ENCODE measurements around the gene MRPS23. TPM values are rescaled to one million over a fixed set of nuclear protein-coding genes. Genes with fewer than 3 reads are reported as not detected.

MRPS23 gene
- total RNA-seq, 1 donor: 19.9 TPM

DNA sequence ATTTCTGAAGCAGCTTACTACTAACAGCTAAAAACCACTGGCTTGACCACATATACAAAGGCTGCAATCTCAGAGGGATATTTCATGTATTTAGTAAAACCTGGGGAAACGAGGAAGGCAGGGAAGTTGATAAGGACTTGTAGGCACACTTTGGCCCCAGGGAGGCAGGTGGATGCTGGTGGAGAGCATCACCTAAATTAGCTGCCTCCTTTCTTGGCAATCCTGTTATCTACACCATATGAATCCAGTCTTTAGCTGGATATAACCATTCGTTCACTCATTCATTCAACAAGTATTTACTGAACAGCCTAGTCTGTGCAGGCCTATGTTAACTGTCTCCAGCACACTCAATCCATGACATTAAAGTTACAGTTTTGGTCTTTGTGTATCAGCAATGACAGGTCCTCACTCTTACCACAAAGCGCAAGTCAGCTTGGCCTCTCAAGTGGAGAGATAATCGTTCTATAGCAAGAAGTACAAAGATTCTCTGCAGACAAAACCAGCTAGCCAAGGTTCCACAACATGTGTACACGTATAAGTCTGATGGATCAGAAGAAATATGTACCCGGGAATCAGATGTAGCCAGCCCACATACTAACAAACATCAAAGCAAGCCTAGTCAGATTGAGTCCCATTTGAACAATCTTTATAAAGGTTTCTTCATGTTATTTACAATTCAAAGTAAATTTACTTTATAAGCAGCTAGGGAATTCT lies 10.8 kb downstream of the MRPS23 start:
- peaks cover 15% of the 10 kb centered on the region for H3K79me2 ChIP-seq (ENCODE audit: insufficient read depth, low read length)
- H2AFZ ChIP-seq (ENCODE audit: low read length): no peak overlapping the region
- DNase-seq (ENCODE audit: insufficient read length, low spot score, missing footprints): no peak
- H3K4me1 ChIP-seq (ENCODE audit: insufficient read depth, low read length): peaks cover 5% of the 10 kb centered on the region
- TF ChIP-seq CTCF (IDR thresholded peaks at IDR 0.05; ENCODE audit: extremely low read depth, low read depth, low read length): no peak
- no peak overlapping the region for H3K4me3 ChIP-seq (ENCODE audit: insufficient read depth, low read length)
- no peak overlapping the region for H3K27ac ChIP-seq (ENCODE audit: low read depth, low read length)
- H3K9me3 ChIP-seq (ENCODE audit: low read depth, low read length): no peaks in the 10 kb centered on the region
- peaks cover 32% of the 10 kb centered on the region for H3K36me3 ChIP-seq (ENCODE audit: insufficient read depth, low read length)
- H3K27me3 ChIP-seq (ENCODE audit: insufficient read depth, low read length): no peaks in the 10 kb centered on the region
- no peak overlapping the region for H3K4me2 ChIP-seq (ENCODE audit: insufficient read depth, low read length)
- H4K20me1 ChIP-seq (ENCODE audit: insufficient read depth, low read length): no peaks in the 10 kb centered on the region

DNA sequence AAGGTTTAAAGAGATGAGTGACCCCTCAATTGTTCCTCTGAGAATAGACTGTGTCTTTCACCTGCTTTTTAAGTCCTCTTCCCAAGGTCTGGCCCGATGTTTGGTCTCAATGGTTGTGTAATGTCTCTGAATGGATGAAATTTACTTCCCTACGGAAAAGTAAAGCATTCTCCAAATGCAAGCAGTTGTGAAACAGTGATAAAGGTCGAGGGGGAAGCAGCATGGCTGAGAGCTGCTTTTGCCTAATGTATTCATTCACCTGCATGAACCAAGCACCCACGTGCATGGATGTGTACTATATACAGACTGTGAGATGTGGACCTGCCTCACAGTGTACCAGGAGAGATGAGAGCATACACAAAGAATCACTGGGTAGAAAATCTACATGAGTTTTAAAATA lies 11.4 kb downstream of the MRPS23 start:
- Histone ChIP-seq H3K27ac (ENCODE audit: low read depth, low read length) (no peak overlapping the region), H3K4me2 (ENCODE audit: insufficient read depth, low read length) (no peak overlapping the region), H3K79me2 (ENCODE audit: insufficient read depth, low read length) (peaks cover 13% of the 10 kb centered on the region), H3K9me3 (ENCODE audit: low read depth, low read length) (no peaks in the 10 kb centered on the region), H3K4me1 (ENCODE audit: insufficient read depth, low read length) (peaks cover 6% of the 10 kb centered on the region), H3K36me3 (ENCODE audit: insufficient read depth, low read length) (peaks cover 32% of the 10 kb centered on the region), H3K4me3 (ENCODE audit: insufficient read depth, low read length) (no peak overlapping the region), H4K20me1 (ENCODE audit: insufficient read depth, low read length) (no peaks in the 10 kb centered on the region), H2AFZ (ENCODE audit: low read length) (no peak overlapping the region), H3K27me3 (ENCODE audit: insufficient read depth, low read length) (no peaks in the 10 kb centered on the region)
- DNase-seq (ENCODE audit: insufficient read length, low spot score, missing footprints): no peak
- TF ChIP-seq CTCF (IDR thresholded peaks at IDR 0.05; ENCODE audit: extremely low read depth, low read depth, low read length): no peak

GRCh38 chr17:57835333-57835900 lies 14.4 kb downstream of the MRPS23 start:
- no peaks in the 10 kb centered on the region for H4K20me1 ChIP-seq (ENCODE audit: insufficient read depth, low read length)

More at GRCh38 chr17:57835333-57835900, 14.4 kb downstream of the MRPS23 start:
- no peak for TF ChIP-seq CTCF (IDR thresholded peaks at IDR 0.05; ENCODE audit: extremely low read depth, low read depth, low read length)
- peaks cover 17% of the 10 kb centered on the region for H3K36me3 ChIP-seq (ENCODE audit: insufficient read depth, low read length)
- H3K4me2 ChIP-seq (ENCODE audit: insufficient read depth, low read length): no peak overlapping the region
- H3K4me3 ChIP-seq (ENCODE audit: insufficient read depth, low read length): no peak overlapping the region
- H3K27ac ChIP-seq (ENCODE audit: low read depth, low read length): no peak overlapping the region
- no peaks in the 10 kb centered on the region for H3K9me3 ChIP-seq (ENCODE audit: low read depth, low read length)
- no peaks in the 10 kb centered on the region for H3K79me2 ChIP-seq (ENCODE audit: insufficient read depth, low read length)
- H3K4me1 ChIP-seq (ENCODE audit: insufficient read depth, low read length): peaks cover 11% of the 10 kb centered on the region
- no peak for DNase-seq (ENCODE audit: insufficient read length, low spot score, missing footprints)
- H2AFZ ChIP-seq (ENCODE audit: low read length): no peak overlapping the region
- H3K27me3 ChIP-seq (ENCODE audit: insufficient read depth, low read length): no peaks in the 10 kb centered on the region
